GM08714 (cell line): ENCODE results near the gene MUS81.
"Not testable (repeated sequence)": the region's sequence is repeated elsewhere in the genome, so short reads cannot be mapped to it uniquely, and the experiment has no call there.

Experiments used
- H3K4me3 ChIP-seq: fragments of 200-500 bp; sonication (Bioruptor generic); 2 replicates; pipeline ENCODE4 v1.5.1; 2014; ENCODE audit warnings: mild to moderate bottlenecking, low read length, inconsistent platforms
- ZNF274 ChIP-seq: IDR thresholded peaks from 2 replicates; pipeline ENCODE4 v1.6.1; 2012; ENCODE audit warnings: mild to moderate bottlenecking, low read depth, low read length

MUS81 gene

DNA sequence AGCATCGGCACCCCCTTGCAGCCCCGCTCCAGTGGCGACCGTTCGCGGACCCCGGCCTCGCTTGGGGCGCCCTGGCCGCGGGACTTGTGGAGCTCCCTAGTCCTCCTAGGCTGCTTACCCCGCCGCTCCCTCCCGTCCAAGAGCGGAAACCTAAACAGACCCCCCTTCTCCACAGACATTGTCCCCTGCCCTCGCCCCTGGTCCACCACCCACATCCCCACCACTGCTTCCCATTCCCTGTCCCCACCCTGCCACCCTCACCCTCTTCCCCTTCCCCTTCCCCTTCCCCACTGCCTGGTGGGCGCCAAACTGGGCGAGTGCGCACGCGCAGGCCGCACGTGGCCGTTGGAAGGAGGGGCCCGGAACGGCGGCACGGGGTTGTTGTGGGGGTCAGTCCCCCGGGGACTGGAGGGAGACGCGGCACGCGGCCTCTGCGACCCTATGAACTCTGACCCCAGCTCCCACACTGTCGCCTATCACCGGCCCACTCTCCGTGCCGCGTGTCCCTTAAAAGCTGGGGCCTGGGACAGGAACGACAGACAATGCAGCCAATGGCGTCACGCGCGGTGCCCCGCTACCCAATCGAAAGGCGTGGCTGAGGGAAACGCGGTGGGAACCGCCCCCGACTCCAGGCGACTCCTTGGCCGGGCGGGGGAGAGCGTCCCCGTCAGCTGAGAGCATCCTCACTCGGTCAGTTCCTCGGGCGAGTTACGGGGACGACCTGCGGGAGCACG, 26.8 kb upstream of the MUS81 start, which contains the start of gene SNX32:
SNX32 (plus strand) TSS at position 667 of the 734 bp plus-strand sequence. CDS start 103 bp downstream, outside the sequence.
- no peak for TF ChIP-seq ZNF274
- H3K4me3 ChIP-seq: peak within 1 kb of the TSS; percentile 63; the same call in 1 of the 2 replicates

DNA sequence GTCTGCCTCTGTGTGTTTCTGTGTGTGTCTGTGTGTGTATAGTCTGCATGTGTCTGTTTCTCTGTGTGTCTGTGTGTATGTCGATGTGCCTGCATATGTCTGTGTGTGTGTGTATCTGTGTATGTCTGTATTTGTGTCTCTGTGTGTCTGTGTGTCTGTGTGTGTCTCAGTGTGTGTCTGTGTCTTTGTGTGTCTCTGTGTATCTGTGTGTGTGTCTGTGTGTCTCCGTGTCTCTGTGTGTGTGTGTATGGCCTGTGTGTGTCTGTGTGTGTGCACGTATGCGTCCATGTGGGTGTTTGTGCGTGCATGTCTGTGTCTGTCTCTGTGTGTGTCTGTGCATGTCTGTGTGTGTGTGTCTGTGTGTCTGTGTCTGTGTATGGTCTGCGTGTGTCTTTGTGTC, 26.0 kb upstream of the MUS81 start:
- TF ChIP-seq ZNF274: no peak
- peak overlapping the region; percentile 63; the same call in 1 of the 2 replicates for H3K4me3 ChIP-seq

DNA sequence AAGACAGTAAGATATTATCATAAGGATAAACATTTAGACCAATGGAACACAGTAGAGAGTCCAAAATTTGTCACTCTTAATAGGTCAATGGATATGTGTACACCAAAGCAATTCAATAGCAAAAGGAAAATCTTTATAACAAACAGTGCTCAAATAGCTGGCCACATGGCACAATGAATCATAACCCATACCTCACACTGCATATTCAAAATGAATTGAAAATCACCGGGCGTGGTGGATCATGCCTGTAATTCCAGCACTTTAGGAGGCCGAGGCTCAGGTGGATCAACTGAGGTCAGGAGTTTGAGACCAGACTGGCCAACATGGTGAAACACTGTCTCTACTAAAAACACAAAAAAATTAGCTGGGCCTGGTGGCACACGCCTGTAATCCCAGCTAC, 18.1 kb upstream of the MUS81 start:
- no peak for TF ChIP-seq ZNF274
- H3K4me3 ChIP-seq: no peak overlapping the region

DNA sequence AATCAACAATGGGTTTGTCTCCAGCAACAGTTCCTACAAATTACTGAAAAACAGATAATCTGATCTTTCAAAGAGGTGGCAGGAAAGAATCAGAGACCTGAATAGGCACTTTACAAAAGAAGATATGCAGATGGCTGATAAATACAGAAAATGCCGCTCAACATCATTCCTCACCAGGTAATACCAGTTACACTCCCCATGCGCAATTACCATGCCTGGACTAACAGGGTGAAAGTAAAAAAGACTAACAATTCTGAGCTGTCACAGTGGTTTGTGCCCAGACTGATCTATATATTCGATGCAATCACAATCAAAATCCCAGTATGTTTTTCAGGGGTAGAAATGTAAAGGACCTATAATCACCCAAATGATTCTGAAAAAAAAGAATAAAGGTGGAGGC, 16.4 kb upstream of the MUS81 start:
- no peak overlapping the region for H3K4me3 ChIP-seq
- TF ChIP-seq ZNF274: no peak

DNA sequence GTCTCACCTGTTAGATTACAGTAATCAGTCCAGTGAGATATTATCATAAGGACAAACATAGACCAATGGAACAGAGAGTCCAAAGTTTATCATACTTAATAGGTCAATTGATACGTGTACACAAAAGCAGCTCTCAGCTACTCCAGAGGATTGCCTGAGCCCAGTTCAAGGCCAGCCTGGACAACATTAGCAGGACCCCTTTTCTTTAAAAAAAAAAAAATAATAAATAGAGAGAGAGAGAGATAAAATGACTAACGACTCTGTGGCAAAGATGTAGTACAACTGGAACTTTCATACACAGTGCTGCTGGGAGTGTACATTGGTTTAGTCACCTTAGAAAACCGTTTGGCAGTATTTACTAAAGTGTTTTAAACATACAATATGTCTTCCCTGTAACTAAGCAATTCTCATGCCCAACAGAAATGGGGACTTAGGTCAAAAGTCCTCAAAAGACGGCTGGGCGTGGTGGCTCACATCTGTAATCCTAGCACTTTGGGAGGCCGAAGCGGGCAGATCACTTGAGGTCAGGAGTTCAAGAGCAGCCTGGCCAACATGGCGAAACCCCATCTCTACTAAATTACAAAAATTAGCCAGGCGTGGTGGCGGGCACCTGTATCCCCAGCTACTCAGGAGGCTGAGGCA, 15.9 kb upstream of the MUS81 start:
- no peak for TF ChIP-seq ZNF274
- no peak overlapping the region for H3K4me3 ChIP-seq

DNA sequence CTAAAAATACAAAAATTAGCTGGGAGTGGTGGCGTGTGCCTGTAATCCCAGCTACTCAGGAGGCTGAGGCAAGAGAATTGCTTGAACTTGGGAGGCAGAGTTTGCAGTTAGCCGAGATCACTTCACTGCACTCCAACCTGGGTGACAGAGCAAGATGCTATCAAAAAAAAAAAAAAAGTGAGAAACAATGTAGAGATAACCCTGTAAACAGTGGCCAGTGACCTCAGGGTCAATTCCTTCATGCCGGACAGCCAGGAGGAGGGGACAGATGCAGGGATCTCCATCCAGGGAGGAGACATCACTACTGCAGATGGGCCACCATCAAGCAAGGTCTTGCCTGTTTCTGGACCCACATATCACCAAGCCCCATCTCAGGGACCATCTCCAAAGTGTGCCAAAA, 12.5 kb upstream of the MUS81 start:
- no peak overlapping the region for H3K4me3 ChIP-seq
- no peak for TF ChIP-seq ZNF274

DNA sequence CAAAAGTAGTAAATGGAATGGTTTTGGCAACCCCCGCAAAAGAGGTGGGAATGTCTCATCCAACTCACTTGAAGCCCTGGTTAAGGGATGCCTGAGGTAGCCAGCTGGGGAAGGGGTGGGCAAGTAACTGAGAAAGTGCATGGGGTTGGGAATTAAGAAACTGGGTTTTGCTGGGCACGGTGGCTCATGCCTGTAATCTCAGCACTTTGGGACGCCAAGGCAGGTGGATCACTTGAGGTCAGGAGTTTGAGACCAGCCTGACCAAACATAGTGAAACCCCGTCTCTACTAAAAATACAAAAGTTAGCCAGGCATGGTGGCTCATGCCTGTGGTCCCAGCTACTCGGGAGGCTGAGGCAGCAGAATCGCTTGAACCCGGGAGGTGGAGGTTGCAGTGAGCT, 11.5 kb upstream of the MUS81 start:
- H3K4me3 ChIP-seq: not testable (repeated sequence)

DNA sequence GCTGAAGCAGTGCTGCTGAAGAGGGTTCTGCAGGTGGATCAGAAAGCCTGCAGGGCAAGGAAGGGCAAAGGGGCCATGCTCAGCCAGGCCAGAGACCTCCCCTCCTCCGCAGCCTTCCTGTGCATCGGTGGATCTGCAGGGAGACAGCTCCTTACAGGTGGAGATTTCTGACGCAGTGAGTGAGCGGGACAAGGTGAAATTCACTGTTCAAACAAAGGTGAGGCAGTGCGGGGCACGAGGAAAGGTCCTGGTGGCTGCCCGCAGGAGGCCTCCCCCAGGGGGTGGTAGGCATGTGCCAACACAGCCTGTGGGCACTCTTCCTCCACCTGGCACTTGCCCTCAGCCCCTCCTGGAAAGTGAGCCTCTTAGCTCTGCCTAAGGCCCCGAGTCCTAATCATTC, 10.9 kb upstream of the MUS81 start:
- H3K4me3 ChIP-seq: no peak overlapping the region
- no peak for TF ChIP-seq ZNF274

DNA sequence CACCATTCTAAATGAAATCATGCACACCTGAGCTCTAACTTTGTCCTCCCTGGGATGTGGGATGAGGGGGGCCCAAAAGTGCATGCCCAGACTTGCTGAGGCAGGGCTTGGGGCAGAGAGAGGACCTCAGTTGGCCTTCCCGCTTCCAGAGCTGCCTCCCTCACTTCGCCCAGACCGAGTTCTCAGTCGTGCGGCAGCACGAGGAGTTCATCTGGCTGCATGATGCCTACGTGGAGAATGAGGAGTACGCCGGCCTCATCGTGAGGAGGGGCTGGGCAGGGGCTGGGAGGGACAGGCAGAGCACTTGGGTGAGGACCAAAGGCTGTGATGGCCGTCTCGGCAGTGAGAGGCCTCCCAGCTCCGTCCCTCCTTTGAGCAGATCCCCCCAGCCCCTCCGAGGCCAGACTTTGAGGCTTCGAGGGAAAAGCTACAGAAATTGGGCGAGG, 10.4 kb upstream of the MUS81 start:
- H3K4me3 ChIP-seq: no peak overlapping the region
- TF ChIP-seq ZNF274: no peak

DNA sequence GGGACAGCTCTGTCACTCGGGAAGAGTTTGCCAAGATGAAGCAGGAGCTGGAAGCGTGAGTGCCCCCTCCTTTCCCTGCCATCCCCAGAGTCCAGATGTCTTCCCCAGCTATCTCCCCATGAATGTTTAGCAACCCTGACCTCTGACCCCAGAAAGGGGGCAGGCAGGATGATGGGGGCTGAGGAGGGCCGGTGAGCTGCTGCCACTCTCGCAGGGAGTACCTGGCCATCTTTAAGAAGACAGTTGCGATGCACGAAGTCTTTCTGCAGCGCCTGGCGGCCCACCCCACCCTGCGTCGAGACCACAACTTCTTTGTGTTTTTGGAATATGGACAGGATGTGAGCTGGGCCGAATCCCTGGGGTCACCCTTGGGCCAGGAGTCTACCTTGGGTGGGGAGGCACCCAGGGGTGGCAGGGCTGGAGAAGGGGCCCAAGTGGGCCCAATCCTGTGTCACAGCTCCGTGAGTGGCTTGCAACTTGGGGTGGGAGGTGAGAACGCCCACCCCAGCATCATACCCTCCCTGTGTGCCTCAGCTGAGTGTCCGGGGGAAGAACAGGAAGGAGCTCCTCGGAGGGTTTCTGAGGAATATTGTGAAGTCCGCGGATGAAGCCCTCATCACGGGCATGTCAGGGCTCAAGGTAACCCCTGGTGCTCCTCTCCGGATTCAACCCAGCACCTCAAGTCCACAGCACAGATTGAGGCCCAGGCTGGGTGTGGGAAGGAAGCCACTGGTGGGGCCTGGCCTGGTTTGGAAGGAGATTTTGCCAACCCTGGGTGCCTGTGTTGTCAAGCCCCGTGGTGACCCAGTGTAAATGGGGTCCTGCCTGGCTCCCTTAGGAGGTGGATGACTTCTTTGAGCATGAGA, 9.8 kb upstream of the MUS81 start:
- no peak for TF ChIP-seq ZNF274

DNA sequence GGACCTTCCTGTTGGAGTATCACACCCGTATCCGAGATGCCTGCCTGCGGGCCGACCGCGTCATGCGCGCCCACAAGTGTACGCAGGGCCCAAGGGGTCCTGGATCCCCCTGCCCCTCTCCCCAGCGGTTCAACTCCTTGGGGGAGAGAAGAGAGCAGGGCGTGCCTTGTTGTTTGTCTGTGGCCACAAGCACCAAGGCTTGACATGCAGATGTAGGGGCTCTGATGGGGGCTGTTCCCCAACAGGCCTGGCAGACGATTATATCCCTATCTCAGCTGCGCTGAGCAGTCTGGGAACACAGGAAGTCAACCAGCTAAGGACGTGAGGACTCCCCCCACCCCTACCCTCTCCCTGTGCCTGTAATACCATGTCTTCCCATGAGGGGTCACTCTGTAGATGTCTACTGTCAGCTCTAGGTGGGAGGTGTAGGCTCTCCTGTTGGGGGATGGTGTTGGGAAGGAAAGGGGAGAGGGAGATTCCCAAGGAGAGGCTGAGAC, 9.1 kb upstream of the MUS81 start:
- H3K4me3 ChIP-seq: no peak overlapping the region
- no peak for TF ChIP-seq ZNF274

More for the DNA sequence above, 9.8 kb upstream of the MUS81 start:
- no peak overlapping the region for H3K4me3 ChIP-seq

DNA sequence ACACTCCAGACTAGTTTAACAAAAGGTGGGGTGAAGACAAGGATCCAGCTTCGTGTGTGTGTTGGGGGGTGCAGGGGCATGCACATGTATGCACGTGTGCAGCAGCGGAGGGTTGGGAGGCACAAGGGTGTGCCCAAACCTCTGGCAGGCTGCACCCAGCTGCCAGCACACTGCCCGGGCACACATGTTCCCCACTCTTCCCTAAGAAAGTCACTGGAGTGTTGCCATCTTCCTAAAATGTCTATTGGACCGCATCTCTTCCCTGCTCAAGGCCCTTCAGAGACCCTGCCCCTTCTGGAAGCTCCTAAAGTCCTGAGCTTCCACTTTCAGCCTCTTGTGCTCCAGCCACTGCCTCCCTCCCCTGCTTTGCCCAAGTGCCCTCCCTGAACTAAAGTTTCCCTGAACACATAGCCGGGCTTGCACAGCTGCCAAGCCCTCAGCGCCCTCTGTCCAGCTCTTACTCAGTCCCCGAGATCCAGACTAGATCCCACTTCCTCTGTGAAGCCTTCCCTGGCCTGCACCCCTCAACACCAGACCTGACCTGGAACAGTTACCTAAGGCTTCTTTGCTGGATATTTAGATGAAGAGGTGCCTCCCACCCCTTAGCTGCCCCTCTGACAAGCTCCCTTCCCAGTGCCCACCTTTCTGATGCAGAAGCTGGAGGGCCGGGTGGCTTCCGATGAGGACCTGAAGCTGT, 8.3 kb upstream of the MUS81 start:
- no peak for TF ChIP-seq ZNF274
- H3K4me3 ChIP-seq: no peak overlapping the region

DNA sequence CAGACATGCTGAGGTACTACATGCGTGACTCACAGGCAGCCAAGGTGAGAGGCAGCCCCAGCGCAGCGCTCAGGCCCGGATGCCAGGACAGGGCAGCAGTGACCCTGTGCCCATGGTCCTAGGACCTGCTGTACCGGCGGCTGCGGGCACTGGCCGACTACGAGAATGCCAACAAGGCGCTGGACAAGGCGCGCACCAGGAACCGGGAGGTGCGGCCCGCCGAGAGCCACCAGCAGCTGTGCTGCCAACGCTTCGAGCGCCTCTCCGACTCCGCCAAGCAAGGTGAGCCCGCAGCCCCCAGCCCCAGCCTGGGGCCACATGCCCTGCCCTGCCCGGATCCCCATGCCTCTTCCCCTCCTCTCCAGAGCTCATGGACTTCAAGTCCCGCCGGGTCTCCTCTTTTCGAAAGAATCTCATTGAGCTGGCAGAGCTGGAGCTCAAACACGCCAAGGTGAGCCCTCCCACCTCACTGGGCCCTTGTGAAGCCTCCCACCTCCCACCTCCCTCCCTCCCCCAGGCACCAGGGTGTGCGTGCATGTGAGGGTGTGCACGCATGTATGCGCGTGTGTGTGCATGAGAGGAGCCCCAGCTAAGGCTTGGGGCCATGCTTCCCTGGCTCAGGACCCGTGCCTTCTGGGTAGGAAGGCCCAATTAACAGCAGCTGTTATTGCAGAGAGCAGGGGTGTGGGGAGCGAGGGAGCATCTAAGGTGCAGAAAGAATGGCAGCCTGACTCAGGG, 7.6 kb upstream of the MUS81 start:
- H3K4me3 ChIP-seq: no peak overlapping the region

More for the DNA sequence above, 7.6 kb upstream of the MUS81 start:
- no peak for TF ChIP-seq ZNF274
